WERI-Rb-1 (cell line): ENCODE measurements around the gene S100A12.
A peak's percentile ranks its signal among the peaks of the same experiment; 100 is the strongest.

Experiments
- DNase-seq: peaks from one replicate; pipeline ENCODE4 v3.0.0-alpha.2; 2020
- H3K27ac ChIP-seq: fragments of 250-450 bp; sonication (Bioruptor Pico); 2 replicates; pipeline ENCODE4 v1.5.1; 2020; ENCODE audit warnings: mild to moderate bottlenecking, moderate library complexity
- H3K27me3 ChIP-seq: fragments of 250-450 bp; sonication (Bioruptor Pico); 2 replicates; pipeline ENCODE4 v1.5.1; 2021; ENCODE audit warnings: mild to moderate bottlenecking, low read depth, moderate library complexity; ENCODE audit not compliant: insufficient read depth, severe bottlenecking
- H3K36me3 ChIP-seq: fragments of 250-450 bp; sonication (Bioruptor Pico); 2 replicates; pipeline ENCODE4 v1.5.1; 2020; ENCODE audit warnings: mild to moderate bottlenecking, moderate library complexity
- H3K4me3 ChIP-seq: 2 replicates; pipeline ENCODE4 v1.5.1; 2011; ENCODE audit warnings: low read depth, mild to moderate bottlenecking, control low read depth, low read length
- H3K9me3 ChIP-seq: fragments of 250-450 bp; sonication (Bioruptor Pico); 2 replicates; pipeline ENCODE4 v1.5.1; 2021; ENCODE audit warnings: mild to moderate bottlenecking, moderate library complexity; ENCODE audit not compliant: severe bottlenecking
- TF ChIP-seq, protein P1 (sequence below): IDR thresholded peaks from 2 replicates; pipeline ENCODE4 v1.5.1; 2011; ENCODE audit warnings: low read depth, mild to moderate bottlenecking, control low read depth, inconsistent platforms, low read length

S100A12 gene

DNA sequence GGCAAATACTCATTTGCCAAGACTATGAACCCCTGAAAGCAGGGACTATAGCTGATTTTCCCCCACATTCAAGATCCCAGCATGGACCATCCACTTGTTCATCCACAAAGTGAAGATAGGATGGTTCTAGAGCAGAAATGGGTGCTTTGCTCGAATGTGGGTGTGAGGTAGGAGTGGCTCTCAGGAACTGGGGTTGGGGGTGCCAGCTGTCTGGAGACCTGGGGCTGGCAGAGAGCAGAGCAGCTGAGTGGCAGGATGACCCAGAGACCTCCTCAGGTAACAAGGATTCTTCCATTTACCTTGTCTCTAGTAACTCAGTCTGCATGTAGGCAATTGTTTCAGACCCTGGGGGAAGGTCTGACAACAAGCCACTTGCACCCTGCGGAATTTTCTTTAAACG lies 11.8 kb downstream of the S100A12 start:
- DNase-seq = peak; percentile 5
- peaks cover 3% of the 10 kb centered on the region for H3K9me3 ChIP-seq
- TF ChIP-seq, protein P1, sequence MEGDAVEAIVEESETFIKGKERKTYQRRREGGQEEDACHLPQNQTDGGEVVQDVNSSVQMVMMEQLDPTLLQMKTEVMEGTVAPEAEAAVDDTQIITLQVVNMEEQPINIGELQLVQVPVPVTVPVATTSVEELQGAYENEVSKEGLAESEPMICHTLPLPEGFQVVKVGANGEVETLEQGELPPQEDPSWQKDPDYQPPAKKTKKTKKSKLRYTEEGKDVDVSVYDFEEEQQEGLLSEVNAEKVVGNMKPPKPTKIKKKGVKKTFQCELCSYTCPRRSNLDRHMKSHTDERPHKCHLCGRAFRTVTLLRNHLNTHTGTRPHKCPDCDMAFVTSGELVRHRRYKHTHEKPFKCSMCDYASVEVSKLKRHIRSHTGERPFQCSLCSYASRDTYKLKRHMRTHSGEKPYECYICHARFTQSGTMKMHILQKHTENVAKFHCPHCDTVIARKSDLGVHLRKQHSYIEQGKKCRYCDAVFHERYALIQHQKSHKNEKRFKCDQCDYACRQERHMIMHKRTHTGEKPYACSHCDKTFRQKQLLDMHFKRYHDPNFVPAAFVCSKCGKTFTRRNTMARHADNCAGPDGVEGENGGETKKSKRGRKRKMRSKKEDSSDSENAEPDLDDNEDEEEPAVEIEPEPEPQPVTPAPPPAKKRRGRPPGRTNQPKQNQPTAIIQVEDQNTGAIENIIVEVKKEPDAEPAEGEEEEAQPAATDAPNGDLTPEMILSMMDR = no peak
- H3K27me3 ChIP-seq = peaks cover 98% of the 10 kb centered on the region
- no peaks in the 10 kb centered on the region for H3K36me3 ChIP-seq
- no peak overlapping the region for H3K4me3 ChIP-seq
- no peak overlapping the region for H3K27ac ChIP-seq

DNA sequence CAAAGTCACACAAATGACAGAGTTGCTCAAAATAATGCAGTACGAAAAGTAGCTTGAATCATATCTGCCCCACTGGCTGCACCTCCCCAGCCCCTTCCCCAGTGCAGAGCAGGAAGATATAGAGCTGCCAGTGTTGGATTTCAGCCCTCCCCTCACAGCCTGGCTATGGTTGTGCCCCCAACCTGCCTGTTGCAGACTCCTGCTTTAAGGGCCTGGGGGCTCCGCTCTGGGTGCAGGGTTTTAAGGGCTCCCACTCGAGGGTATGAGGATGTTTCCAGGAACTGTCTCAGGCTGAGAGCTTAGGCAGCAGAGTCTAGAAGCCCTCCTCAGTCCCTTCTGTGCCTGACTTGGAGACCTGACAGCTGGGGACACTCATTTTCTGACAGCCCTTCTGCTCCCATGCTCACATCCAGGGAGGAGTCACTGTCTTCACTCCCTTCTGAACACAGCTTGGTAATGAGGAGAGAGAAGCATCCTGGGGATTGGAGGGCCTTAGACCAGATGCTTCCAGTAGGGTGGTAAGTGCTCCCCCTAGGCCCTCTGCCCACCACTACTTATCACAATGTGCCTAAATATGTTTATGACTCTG lies 13.1 kb downstream of the S100A12 start:
- TF ChIP-seq, protein P1 = no peak
- Histone ChIP-seq H3K36me3 (no peaks in the 10 kb centered on the region), H3K27me3 (peaks cover 98% of the 10 kb centered on the region), H3K4me3 (no peak overlapping the region), H3K27ac (no peak overlapping the region), H3K9me3 (peaks cover 3% of the 10 kb centered on the region)
- DNase-seq = peak; percentile 19

DNA sequence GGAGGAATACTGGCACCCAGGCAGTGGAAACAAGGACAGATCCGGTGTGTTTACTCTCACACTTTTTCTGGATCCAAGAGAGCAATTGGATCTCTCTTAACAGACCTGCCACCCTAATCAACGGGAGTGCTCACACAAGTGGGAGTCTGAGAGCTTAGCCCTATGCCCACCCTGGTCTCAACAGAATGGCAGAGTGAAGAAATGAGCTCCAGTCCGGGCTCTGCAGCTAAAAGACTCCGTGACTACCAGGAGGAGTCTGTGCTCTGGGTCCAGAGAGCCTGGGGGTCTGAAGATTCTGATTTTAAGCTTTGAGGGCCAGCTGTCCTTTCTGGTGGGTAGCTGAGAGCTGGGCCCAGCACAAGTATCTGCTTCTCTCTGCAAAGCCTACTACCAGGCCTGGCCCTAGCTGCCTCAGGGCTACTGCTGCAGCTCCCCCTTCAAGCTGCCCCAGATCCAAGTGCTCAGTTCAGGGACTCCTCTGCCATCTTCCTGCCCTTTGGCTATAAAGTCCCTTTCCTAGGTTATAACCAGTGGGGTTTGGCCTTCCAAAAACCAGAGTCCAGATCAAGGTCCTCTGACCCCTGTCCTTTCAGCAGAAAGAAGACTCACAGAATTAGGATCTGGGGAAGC lies 13.8 kb downstream of the S100A12 start:
- peaks cover 3% of the 10 kb centered on the region for H3K9me3 ChIP-seq
- TF ChIP-seq, protein P1 = no peak
- no peaks in the 10 kb centered on the region for H3K36me3 ChIP-seq
- peak; percentile 5 for DNase-seq
- H3K27me3 ChIP-seq = peaks cover 100% of the 10 kb centered on the region
- no peak overlapping the region for H3K4me3 ChIP-seq
- no peak overlapping the region for H3K27ac ChIP-seq

DNA sequence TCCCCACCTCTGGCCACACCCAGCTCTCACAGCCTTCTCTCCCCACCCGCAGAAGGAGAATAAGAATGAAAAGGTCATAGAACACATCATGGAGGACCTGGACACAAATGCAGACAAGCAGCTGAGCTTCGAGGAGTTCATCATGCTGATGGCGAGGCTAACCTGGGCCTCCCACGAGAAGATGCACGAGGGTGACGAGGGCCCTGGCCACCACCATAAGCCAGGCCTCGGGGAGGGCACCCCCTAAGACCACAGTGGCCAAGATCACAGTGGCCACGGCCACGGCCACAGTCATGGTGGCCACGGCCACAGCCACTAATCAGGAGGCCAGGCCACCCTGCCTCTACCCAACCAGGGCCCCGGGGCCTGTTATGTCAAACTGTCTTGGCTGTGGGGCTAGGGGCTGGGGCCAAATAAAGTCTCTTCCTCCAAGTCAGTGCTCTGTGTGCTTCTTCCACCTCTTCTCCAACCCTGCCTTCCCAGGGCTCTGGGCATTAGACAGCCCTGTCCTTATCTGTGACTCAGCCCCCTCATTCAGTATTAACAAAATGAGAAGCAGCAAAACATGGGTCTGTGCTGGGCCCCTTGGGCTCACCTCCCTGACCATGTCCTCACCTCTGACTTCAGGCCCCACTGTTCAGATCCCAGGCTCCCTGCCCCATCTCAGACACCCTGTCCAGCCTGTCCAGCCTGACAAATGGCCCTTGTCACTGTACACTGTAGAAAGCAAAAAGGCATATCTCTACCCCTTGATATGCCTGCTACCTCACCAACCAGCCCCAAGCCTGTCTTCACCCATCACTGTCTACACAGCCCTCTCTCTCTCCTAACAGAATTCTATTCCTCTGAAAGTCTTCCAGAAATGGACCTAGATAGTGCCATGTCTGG lies 14.6 kb downstream of the S100A12 start:
- Histone ChIP-seq H3K9me3 (peaks cover 3% of the 10 kb centered on the region), H3K36me3 (no peaks in the 10 kb centered on the region), H3K27ac (no peak overlapping the region), H3K27me3 (peaks cover 100% of the 10 kb centered on the region), H3K4me3 (no peak overlapping the region)
- TF ChIP-seq, protein P1 = no peak
- peak; percentile 10 for DNase-seq

DNA sequence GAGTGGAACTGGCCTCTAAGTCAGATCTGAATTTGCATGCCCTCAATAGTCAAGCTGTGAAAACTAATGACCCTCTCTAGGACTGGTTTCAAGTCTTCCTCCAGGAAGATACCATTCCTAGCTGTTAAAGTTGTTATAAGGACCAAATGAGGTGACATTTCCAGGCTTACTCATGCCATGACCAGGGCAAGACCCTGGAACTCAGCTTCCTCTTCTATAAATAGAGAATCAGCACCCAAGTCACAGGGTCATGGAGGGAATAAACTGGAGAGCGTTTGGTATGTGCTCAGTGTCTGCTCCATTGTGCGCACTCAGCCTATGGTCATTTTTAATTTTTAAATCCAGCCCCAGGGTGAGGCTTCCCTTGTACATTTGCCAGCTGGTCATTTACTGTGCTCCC lies 15.2 kb downstream of the S100A12 start:
- no peak overlapping the region for H3K4me3 ChIP-seq

More for the DNA sequence above, 15.2 kb downstream of the S100A12 start:
- TF ChIP-seq, protein P1 = no peak
- Histone ChIP-seq H3K36me3 (no peaks in the 10 kb centered on the region), H3K27ac (no peak overlapping the region), H3K9me3 (peaks cover 3% of the 10 kb centered on the region), H3K27me3 (peaks cover 100% of the 10 kb centered on the region)
- no peak for DNase-seq
